ENCODE measurements around the gene CCDC12.

CCDC12 gene

GRCh38 chr3:47003461-47004368 lies 27.2 kb upstream of the CCDC12 start:
- H3K9me3 ChIP-seq (ENCODE audit: insufficient read depth, low read length) = no peaks in the 10 kb centered on the region
- no peak overlapping the region for H3K4me2 ChIP-seq (ENCODE audit: low read depth, low read length, poor library complexity, severe bottlenecking)

GRCh38 chr3:47003056-47003410 lies 26.5 kb upstream of the CCDC12 start:
- TF ChIP-seq EZH2phosphoT487 (conservative IDR thresholded peaks at IDR 0.05; ENCODE audit: low read length) = no peak
- no peak for TF ChIP-seq CTCF (IDR thresholded peaks at IDR 0.05; ENCODE audit: insufficient read depth, low read length, poor library complexity, severe bottlenecking)
- Histone ChIP-seq H3K27me3 (ENCODE audit: low read length) (no peaks in the 10 kb centered on the region), H3K9me3 (ENCODE audit: insufficient read depth, low read length) (no peaks in the 10 kb centered on the region), H3K27ac (ENCODE audit: low read depth, low read length) (no peak overlapping the region), H3K4me3 (ENCODE audit: insufficient read depth, low read length, poor library complexity, severe bottlenecking) (no peak overlapping the region), H2AFZ (ENCODE audit: low read depth, low read length, severe bottlenecking) (no peak overlapping the region), H3F3A (ENCODE audit: insufficient read depth) (no peaks in the 10 kb centered on the region), H3K79me2 (ENCODE audit: insufficient read depth, low read length) (no peaks in the 10 kb centered on the region), H3K36me3 (ENCODE audit: low read length) (no peaks in the 10 kb centered on the region), H3K9me2 (replicated peaks; ENCODE audit: insufficient read depth, low read length) (no peaks in the 10 kb centered on the region), H3K4me2 (ENCODE audit: low read depth, low read length, poor library complexity, severe bottlenecking) (no peak overlapping the region), H3K9ac (ENCODE audit: low read length) (no peak overlapping the region), H4K20me1 (ENCODE audit: low read depth, low read length) (no peaks in the 10 kb centered on the region)

More at GRCh38 chr3:47003461-47004368, 27.2 kb upstream of the CCDC12 start:
- Histone ChIP-seq H3K27ac (ENCODE audit: low read depth, low read length) (no peak overlapping the region), H2AFZ (ENCODE audit: low read depth, low read length, severe bottlenecking) (no peak overlapping the region), H3K79me2 (ENCODE audit: insufficient read depth, low read length) (no peaks in the 10 kb centered on the region), H3K36me3 (ENCODE audit: low read length) (no peaks in the 10 kb centered on the region), H3F3A (ENCODE audit: insufficient read depth) (no peaks in the 10 kb centered on the region), H3K9ac (ENCODE audit: low read length) (no peak overlapping the region), H4K20me1 (ENCODE audit: low read depth, low read length) (no peaks in the 10 kb centered on the region), H3K4me3 (ENCODE audit: insufficient read depth, low read length, poor library complexity, severe bottlenecking) (no peak overlapping the region), H3K27me3 (ENCODE audit: low read length) (no peaks in the 10 kb centered on the region), H3K9me2 (replicated peaks; ENCODE audit: insufficient read depth, low read length) (no peaks in the 10 kb centered on the region)
- no peak for TF ChIP-seq EZH2phosphoT487 (conservative IDR thresholded peaks at IDR 0.05; ENCODE audit: low read length)
- no peak for TF ChIP-seq CTCF (IDR thresholded peaks at IDR 0.05; ENCODE audit: insufficient read depth, low read length, poor library complexity, severe bottlenecking)

- H3K36me3 ChIP-seq (ENCODE audit: low read length) = no peaks in the 10 kb centered on the region
Observed at GRCh38 chr3:47002171-47003055, 25.9 kb upstream of the CCDC12 start.

More at GRCh38 chr3:47002171-47003055, 25.9 kb upstream of the CCDC12 start:
- H4K20me1 ChIP-seq (ENCODE audit: low read depth, low read length) = no peaks in the 10 kb centered on the region
- H3K9me2 ChIP-seq (replicated peaks; ENCODE audit: insufficient read depth, low read length) = no peaks in the 10 kb centered on the region
- no peaks in the 10 kb centered on the region for H3F3A ChIP-seq (ENCODE audit: insufficient read depth)
- H3K27ac ChIP-seq (ENCODE audit: low read depth, low read length) = no peak overlapping the region
- H3K79me2 ChIP-seq (ENCODE audit: insufficient read depth, low read length) = no peaks in the 10 kb centered on the region
- no peaks in the 10 kb centered on the region for H3K9me3 ChIP-seq (ENCODE audit: insufficient read depth, low read length)
- no peaks in the 10 kb centered on the region for H3K27me3 ChIP-seq (ENCODE audit: low read length)
- no peak overlapping the region for H3K4me3 ChIP-seq (ENCODE audit: insufficient read depth, low read length, poor library complexity, severe bottlenecking)
- TF ChIP-seq CTCF (IDR thresholded peaks at IDR 0.05; ENCODE audit: insufficient read depth, low read length, poor library complexity, severe bottlenecking) = no peak
- TF ChIP-seq EZH2phosphoT487 (conservative IDR thresholded peaks at IDR 0.05; ENCODE audit: low read length) = no peak
- H3K9ac ChIP-seq (ENCODE audit: low read length) = no peak overlapping the region
- H3K4me2 ChIP-seq (ENCODE audit: low read depth, low read length, poor library complexity, severe bottlenecking) = no peak overlapping the region
- no peak overlapping the region for H2AFZ ChIP-seq (ENCODE audit: low read depth, low read length, severe bottlenecking)

All from SU-DHL-6 (cell line).